ENCODE results near the gene STARD8.

GRCh38 chrX:68717196-68717595 is 69.7 kb downstream of the STARD8 start:
- TF ChIP-seq CTCF (conservative IDR thresholded peaks at IDR 0.05) (no peak), ZFX (IDR thresholded peaks at IDR 0.05) (no peak)
